Measurements from ENCODE around the gene PC.

Gene PC

DNA sequence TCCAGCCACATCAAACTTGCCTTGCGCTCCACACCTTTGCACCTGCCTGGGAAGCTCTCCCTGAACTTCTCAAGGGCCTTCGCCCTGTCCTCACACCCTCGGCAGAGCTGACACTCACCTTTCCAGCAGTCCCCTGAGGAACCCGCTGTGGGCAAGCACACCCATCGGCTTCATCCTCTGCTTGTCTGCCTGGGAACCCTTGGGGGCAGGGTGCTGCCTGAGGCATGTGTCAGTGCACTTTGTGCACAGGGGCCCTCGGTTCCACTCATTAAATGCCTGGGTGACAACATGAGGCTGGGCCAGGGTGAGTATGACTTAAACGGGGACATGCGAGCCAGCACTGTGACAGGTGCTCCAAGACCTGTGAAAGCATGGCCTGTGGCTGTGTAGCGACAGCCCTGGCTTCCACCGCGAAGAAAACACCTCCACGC is 103.9 kb downstream of the PC start:
- TF ChIP-seq, protein P1, sequence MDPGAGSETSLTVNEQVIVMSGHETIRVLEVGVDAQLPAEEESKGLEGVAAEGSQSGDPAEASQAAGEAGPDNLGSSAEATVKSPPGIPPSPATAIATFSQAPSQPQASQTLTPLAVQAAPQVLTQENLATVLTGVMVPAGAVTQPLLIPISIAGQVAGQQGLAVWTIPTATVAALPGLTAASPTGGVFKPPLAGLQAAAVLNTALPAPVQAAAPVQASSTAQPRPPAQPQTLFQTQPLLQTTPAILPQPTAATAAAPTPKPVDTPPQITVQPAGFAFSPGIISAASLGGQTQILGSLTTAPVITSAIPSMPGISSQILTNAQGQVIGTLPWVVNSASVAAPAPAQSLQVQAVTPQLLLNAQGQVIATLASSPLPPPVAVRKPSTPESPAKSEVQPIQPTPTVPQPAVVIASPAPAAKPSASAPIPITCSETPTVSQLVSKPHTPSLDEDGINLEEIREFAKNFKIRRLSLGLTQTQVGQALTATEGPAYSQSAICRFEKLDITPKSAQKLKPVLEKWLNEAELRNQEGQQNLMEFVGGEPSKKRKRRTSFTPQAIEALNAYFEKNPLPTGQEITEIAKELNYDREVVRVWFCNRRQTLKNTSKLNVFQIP (CRISPR knock-in tag; IDR thresholded peaks at IDR 0.05; ENCODE audit: borderline replicate concordance, low read depth) = no peak
- no peak for TF ChIP-seq BACH2 (CRISPR knock-in tag; IDR thresholded peaks at IDR 0.05; ENCODE audit: borderline replicate concordance)
- TF ChIP-seq ZNF8 (CRISPR knock-in tag; IDR thresholded peaks at IDR 0.05) = no peak
- TF ChIP-seq CSDC2 (CRISPR knock-in tag; IDR thresholded peaks at IDR 0.05) = no peak
- TF ChIP-seq ZFP30 (CRISPR knock-in tag; IDR thresholded peaks at IDR 0.05) = no peak
- TF ChIP-seq GLIS3 (CRISPR knock-in tag; IDR thresholded peaks at IDR 0.05) = no peak

DNA sequence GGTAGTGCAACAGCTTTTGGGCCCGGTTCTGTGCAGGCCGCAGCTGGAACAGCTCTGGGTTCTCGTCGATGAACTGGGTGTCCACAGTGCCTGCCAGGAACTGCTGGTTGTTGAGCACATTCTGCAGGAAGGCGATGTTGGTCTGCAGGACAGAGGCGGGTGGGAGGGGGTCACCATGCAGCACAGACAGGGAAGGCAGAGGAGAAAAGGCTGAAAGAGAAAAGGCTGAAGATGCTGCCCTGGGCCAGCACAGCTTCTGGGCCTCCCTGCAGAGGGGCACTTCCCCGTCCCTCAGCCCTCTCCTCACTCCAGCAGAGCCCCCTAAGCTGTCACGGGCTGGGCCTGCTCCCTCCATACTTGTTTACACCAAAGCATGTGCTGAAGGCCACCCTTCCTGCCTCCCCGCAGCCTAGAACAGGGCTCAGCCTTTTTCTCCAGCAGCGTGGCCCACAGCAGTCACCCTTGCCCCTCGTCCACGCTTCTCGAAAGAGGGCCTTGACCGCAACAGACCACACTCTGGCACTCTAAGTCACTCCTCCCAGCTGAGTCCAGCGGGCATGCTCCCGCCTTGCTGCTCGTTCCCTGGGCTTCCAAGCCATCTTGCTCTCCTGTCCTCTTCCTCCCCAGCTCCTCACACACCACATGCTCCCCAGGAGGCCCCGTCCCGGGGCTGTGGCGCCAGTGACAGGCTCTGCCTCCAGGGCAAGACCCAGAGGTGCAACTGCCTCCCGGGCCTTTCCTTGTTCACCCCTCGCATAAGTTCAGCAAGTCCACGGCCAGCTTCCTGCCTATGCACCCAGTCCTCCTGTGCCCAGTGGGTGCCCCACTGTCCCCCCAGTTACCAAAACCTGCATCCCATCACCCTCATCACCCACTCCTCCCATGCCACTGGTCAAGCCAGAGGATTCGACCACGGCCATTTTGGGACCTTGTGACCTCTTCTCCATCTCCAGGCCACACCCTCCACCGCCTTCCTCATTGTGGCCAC is 104.6 kb downstream of the PC start:
- no peak for TF ChIP-seq ARNTL (CRISPR knock-in tag; IDR thresholded peaks at IDR 0.05; ENCODE audit: borderline replicate concordance, low read depth)
- TF ChIP-seq ISL1 (CRISPR knock-in tag; IDR thresholded peaks at IDR 0.05) = no peak
- no peak for TF ChIP-seq OSR1 (CRISPR knock-in tag; IDR thresholded peaks at IDR 0.05)
- TF ChIP-seq RARB (CRISPR knock-in tag; IDR thresholded peaks at IDR 0.05) = no peak
- TF ChIP-seq, protein P2, sequence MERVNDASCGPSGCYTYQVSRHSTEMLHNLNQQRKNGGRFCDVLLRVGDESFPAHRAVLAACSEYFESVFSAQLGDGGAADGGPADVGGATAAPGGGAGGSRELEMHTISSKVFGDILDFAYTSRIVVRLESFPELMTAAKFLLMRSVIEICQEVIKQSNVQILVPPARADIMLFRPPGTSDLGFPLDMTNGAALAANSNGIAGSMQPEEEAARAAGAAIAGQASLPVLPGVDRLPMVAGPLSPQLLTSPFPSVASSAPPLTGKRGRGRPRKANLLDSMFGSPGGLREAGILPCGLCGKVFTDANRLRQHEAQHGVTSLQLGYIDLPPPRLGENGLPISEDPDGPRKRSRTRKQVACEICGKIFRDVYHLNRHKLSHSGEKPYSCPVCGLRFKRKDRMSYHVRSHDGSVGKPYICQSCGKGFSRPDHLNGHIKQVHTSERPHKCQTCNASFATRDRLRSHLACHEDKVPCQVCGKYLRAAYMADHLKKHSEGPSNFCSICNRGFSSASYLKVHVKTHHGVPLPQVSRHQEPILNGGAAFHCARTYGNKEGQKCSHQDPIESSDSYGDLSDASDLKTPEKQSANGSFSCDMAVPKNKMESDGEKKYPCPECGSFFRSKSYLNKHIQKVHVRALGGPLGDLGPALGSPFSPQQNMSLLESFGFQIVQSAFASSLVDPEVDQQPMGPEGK (CRISPR knock-in tag; IDR thresholded peaks at IDR 0.05; ENCODE audit: borderline replicate concordance) = no peak
- no peak for TF ChIP-seq ZNF8 (CRISPR knock-in tag; IDR thresholded peaks at IDR 0.05)
- TF ChIP-seq, protein P1 (CRISPR knock-in tag; IDR thresholded peaks at IDR 0.05; ENCODE audit: borderline replicate concordance, low read depth) = no peak
- no peak for TF ChIP-seq BACH2 (CRISPR knock-in tag; IDR thresholded peaks at IDR 0.05; ENCODE audit: borderline replicate concordance)
- TF ChIP-seq ZFP3 (CRISPR knock-in tag; IDR thresholded peaks at IDR 0.05) = no peak
- no peak for TF ChIP-seq TCF4 (CRISPR knock-in tag; IDR thresholded peaks at IDR 0.05; ENCODE audit: borderline replicate concordance)
- no peak for TF ChIP-seq CSDC2 (CRISPR knock-in tag; IDR thresholded peaks at IDR 0.05)
- TF ChIP-seq SNAI2 (CRISPR knock-in tag; IDR thresholded peaks at IDR 0.05) = no peak
- no peak for TF ChIP-seq ZFP30 (CRISPR knock-in tag; IDR thresholded peaks at IDR 0.05)
- ATAC-seq = no peak

More for the DNA sequence above, 103.9 kb downstream of the PC start:
- no peak for ATAC-seq

GRCh38 chr11:66852466-66853241 is 105.5 kb downstream of the PC start:
- TF ChIP-seq, protein P3, sequence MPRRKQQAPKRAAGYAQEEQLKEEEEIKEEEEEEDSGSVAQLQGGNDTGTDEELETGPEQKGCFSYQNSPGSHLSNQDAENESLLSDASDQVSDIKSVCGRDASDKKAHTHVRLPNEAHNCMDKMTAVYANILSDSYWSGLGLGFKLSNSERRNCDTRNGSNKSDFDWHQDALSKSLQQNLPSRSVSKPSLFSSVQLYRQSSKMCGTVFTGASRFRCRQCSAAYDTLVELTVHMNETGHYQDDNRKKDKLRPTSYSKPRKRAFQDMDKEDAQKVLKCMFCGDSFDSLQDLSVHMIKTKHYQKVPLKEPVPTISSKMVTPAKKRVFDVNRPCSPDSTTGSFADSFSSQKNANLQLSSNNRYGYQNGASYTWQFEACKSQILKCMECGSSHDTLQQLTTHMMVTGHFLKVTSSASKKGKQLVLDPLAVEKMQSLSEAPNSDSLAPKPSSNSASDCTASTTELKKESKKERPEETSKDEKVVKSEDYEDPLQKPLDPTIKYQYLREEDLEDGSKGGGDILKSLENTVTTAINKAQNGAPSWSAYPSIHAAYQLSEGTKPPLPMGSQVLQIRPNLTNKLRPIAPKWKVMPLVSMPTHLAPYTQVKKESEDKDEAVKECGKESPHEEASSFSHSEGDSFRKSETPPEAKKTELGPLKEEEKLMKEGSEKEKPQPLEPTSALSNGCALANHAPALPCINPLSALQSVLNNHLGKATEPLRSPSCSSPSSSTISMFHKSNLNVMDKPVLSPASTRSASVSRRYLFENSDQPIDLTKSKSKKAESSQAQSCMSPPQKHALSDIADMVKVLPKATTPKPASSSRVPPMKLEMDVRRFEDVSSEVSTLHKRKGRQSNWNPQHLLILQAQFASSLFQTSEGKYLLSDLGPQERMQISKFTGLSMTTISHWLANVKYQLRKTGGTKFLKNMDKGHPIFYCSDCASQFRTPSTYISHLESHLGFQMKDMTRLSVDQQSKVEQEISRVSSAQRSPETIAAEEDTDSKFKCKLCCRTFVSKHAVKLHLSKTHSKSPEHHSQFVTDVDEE (CRISPR knock-in tag; IDR thresholded peaks at IDR 0.05) = no peak
- TF ChIP-seq ZNF70 (CRISPR knock-in tag; IDR thresholded peaks at IDR 0.05) = no peak
- no peak for TF ChIP-seq ARNTL (CRISPR knock-in tag; IDR thresholded peaks at IDR 0.05; ENCODE audit: borderline replicate concordance, low read depth)
- TF ChIP-seq, protein P1 (CRISPR knock-in tag; IDR thresholded peaks at IDR 0.05; ENCODE audit: borderline replicate concordance, low read depth) = no peak
- TF ChIP-seq TOX (CRISPR knock-in tag; IDR thresholded peaks at IDR 0.05; ENCODE audit: borderline replicate concordance) = no peak
- no peak for TF ChIP-seq GLIS3 (CRISPR knock-in tag; IDR thresholded peaks at IDR 0.05)
- TF ChIP-seq, protein P2 (CRISPR knock-in tag; IDR thresholded peaks at IDR 0.05; ENCODE audit: borderline replicate concordance) = no peak
- no peak for TF ChIP-seq ZFP30 (CRISPR knock-in tag; IDR thresholded peaks at IDR 0.05)
- no peak for ATAC-seq
